NCI-H2029 treated with DMSO at 0.1 percent for 48 hours (cell line): ENCODE measurements around the gene RAI2.

Experiments
- DNase-seq: peaks from one replicate; lab custom pipeline; 2025; lab: John Stamatoyannopoulos, UW

Gene RAI2

DNA sequence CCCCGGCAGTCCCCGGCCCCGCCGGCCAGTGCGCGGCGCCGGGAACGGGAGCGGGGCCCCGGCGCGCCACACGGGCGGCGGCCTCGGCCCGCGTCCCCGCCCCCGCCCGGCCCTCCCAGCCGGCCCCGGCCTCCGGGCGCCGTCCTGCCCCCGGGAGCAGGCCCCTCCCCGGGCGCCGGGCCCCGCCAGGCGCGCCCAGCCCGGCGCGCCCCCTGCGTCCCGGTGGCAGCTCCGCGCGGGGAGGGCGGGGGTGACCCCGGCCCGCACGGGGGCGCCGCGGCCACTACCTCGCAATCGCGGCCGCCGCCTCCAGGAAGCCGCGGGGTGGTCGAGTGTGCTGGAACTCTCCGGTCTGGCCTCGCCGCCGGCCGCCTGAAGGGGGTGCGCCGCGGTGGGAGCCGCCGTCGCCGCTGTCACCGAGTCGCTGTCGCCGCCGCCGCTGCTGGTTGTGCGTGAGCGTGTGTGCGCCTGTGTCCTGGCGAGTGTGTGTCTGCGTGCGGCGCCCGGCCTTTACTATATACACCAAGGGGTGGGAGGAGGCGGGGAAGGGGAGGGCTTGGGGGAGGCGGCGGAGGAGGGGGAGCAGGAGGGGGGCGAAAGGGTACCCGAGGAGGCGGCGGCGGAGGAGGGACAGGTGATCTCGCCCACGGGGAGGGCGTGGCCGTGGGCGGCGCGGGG lies at the start of gene RAI2:
TSS of gene RAI2 (minus strand) at position 488 of the 678 bp plus-strand sequence. CDS start 59,288 bp downstream, outside the sequence.
- no peak for DNase-seq

DNA sequence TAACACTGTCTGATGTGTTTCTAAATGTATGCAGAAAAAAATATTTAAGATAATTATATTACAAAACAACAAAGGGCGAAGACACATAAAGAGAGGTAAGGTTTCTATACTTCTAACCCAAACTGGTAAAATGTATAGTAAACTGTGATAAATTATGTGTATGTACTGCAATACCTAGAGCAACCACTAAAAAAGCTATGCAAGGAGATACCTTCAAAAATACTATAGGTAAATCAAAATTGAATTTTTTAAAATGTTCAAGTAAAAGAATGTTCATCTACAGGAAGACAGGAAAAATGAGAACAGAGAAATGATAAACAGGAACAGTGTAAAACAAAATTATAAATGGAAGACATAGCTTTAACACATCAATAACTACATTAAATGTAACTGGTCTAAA lies 27.3 kb upstream of the RAI2 start:
- DNase-seq = no peak

DNA sequence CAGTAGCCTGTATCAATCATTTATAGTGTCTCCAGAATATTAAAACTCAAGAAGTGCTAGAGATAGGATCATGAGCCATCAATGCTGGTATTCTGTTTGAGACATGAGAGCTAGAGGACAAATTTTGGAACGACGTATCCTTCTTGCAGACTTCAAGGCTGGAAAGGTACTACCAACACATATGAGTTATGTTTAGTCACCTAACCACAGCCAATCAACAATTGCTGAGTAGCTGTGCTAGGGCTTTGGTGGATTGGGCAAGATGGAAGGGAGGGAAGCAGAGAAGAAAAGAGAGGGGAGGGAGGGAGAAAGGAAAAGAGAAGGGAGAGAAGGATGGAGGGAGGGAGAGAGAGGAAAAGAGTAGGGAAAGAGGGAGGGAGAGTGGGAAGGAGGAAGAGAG lies 21.6 kb upstream of the RAI2 start:
- no peak for DNase-seq

DNA sequence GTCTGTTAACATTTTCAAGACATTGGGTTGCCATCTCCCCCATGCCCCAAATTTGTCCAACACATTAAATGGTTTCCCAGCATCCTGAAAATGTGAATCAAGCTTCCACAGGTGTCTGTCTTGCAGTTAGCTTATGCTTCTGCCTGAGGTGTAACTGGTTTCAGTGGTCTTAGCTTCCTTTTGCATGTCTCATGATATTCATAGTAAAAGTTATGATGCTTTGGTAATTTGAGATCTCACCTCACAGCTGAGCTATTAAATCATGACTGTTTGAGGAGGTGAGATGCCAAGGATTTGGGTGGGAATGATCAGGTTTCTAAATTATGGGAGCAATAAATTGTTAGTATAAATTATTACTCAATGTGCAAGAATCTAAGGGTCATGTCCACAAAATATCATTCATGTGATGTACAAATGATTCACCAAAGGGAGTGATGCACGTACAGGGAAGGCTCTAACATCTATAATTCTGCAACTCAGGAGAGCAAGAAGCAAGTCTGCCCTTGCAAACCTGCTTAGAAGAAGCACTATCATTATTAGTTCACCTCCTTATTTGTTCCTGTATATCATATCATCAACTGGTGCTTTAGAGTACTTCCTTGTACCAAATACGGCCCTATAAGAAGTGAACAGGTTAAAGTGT lies 17.1 kb upstream of the RAI2 start:
- no peak for DNase-seq

DNA sequence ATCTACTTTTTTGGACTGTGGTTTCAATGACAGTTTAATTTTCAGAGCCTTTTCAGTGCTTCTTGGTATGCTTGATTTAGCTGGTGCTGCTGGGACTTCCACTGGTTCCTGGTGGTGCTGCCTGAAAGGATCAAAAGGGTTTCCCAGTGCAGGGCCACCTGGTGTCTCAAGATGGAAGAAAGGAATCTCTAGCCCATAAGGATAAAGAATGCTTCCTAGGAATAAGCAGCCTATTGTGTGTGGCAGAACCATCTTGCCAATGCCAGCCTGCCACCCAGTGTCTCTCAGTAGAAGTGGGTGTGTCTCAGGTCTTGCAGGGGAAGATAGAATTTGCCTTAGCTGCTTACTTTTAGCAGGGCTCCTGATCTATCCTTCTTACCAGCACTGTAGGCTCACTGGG lies 15.0 kb upstream of the RAI2 start:
- no peak for DNase-seq

DNA sequence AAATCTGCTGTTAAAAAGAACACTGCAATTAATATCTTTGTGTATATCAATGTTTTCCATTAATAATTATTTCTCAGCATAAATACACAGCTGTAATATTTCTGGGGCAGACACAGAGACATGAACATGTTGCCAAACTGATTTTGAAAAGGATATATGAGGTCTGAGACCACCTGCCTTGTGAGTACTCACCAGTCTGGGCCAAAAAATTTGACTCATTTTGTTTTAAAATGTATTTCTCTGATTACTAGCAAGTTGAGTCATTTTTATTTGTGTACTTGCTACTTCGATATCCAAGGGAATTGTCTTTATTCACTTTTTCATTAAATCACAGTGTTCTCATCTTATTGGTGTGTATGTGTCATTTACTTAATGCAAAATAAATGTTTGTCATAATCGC lies 8.5 kb upstream of the RAI2 start:
- DNase-seq = no peak

DNA sequence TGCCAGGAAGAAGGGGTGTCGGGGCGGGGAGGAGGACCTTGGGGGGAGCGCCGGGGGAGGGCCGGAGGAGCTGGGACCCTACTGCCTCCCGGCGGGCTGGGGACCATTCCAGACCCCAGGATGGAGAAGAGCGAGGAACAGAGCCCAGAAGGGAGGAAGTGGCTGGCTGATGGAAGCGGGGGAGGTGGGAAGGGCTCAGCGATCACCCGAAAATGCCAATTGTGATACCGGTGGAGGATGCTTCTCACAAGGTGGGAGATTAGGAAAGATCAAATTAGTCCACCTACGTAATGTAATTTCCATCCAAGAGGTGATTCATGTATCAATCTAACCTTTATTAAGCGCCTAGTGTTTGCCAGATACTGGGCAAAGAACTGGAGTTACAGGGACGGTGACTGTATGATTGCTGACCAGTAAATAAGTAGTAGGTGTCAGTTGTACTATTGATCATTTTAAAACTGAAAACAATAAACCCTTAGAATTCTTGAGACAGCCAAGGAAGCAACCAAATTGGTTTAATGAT lies 452 bp upstream of the RAI2 start:
- DNase-seq = no peak

DNA sequence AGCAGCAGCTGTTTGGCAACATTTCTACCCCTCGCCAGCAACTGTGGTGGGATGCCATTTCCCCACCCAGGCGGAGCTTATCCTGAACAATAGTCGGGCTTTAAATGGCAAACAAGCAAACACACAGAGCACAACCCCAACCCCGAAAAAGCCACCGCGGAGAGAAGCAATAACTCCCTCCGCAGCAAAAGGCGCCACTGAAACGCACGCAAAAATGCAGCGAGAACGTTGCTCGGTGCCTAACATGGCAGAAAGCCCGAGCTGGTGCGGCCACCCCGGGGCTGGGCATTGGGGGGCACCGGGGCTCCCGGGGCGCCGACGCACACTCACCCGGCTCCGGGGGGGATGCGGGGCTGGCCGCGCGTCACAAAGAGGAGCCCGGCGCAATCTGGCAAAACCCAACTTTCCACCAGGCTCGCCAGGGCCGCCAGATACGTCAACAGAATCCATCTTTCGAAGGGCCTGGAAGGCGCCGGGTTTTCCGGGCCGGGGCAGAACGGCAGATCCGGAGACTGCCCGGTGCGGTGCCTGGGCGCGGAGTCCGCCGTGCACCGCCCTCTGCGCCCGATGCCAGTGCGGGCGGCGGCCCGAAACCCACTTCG lies 818 bp downstream of the RAI2 start:
- DNase-seq = no peak

DNA sequence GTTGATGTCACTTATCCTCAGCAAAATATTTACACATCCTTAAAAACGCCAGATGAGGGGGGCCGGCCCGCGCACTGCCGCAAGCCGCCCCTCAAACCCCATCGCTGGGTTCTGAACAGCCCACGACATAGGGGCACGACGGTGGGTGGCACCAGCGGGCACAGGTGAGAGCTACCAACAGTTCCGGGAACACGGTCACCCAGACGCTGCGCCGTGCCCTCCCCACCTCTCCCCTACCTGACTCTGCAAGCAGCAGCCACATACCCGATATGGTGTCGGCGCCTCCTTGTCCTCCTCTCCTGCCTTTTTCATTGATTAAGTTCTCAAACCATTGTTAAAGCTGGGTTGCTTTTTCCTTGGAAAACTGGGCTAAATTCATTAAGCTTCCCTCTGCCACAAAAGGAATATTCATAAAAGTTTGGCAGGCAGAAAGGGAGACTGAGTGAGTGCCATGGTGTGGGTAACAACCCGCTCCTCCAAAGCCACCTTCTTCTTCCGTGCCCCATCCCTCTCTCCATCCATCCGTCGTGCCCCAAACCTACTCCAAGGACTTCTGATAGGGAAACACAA lies 1.4 kb downstream of the RAI2 start:
- peak; percentile 9 for DNase-seq

DNA sequence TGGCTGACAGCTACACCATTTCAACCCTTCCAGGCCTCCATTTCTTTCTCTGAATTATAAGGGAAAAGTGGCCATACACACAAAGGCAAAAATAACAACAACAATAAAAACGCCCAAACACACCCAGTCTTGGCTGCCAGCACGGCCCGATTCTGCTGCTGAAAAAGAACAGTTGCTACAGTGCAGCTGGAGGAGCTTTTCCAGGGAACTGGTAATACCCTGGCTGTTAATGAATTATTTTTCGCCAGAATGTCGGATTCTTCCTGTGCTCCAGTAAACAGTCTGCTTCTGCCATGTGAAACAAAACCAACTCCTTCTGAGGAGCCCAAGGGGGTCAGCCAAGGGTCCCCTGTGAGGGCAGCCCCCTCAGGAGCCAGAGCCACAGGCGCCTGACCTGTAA lies 6.6 kb downstream of the RAI2 start:
- DNase-seq = no peak

DNA sequence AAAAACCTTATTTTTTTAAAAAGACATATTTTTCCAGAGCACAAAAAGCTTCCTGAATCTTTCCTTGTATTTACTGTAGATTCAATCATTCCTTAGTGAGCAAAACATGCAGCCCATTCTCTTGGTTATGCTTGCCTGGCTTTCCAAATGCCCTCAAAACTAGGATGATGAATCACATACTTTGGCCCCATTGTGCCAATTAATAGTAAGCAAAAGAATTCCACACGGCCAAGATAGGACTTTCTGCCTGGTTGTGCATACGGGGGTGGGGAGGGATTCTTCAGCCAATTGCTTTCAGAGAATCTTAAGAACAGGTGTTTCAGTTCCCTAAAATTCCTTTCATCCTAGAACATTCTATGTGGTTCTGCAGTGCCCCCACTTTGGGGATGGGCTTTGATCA lies 7.0 kb downstream of the RAI2 start:
- DNase-seq = no peak

DNA sequence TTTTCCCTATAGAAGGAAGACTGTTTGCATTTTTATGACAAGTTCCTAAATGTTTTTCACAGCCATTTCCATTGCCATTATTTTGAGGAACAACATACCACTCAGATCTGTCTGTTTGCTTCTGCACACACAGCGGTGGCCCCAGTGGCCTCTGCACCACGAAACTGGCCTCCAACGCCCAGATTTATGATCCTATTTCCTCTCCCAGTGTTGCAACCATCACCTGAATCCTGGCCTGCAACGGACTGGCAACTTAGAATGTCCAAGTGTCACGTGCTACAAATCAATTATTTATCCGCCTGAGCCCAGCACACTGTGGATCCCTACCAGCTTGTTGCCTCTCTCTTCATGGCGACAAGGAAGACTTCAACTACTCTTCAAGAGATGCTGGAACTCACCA lies 9.2 kb downstream of the RAI2 start:
- DNase-seq = no peak

DNA sequence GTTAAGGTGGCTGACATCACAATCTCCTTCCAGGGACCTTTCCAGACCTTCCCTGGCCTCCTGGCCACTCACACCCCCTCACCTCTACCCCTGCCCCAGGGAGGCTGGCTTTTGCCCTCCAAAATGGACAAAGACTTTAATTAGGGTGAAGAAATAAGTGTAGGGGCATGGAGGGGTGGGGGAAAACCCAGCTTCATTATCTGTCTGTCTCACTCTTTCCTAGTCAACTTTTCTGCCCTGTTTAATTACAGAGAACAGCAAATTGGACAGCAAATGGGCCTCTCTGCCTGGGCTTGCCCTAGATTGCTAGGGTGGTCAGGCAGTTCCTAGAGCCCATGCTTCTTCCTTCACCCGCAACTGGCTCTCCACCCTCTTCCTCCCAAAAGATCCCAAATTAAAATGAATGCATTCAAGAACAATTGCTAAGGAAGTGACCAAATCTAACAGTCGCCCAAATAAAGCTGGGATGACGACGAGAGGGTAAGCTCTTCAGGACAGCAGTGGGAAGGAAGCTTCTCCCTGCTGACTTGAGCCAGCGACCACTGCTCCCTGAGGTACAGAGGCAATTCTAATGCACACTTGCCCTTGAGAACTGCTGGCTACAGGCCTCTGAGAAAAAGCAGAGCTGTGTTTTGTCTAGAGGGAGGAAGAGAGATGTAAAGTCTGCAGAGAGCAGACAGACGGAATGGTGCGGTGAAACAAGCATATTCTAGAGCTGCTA lies 12.4 kb downstream of the RAI2 start:
- DNase-seq = no peak

DNA sequence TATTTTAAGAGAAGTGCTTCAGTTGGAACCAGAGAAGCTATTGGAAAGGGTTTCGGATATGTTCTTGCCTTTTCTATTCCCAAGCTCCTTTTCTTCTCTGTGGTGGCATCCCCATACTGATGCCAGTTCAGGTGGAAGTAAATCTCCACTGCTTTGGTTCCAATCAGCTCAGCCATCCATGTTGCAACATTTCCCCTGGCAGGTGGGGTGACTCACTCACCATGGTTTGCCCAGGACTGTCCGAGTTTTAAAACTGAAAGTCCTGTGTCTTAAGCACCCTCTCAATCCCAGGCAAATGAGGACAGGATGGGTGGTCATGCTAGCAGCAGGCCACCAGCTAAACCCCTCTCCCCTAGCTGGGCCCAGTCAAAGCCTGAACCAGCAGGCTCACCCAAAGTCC lies 15.1 kb downstream of the RAI2 start:
- no peak for DNase-seq

DNA sequence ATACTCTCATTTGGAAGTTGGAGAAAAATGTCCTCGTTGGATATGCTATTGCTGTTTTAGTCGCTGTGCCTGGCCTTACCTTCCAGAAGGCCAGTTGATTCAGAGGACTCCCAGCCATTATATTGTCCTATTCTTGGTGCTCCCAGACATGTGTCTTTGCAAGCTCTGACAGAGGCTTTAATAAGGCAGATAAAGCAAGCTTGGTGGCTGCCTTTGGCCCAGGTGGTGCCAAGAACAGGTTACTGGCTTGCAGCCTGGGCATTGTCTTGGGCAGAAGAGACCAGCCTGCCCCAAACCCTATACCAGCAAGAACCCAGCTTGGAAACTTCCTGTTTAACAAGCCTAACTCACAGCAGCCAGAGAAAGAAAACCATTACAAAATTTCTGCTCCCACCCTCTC lies 16.9 kb downstream of the RAI2 start:
- DNase-seq = no peak

DNA sequence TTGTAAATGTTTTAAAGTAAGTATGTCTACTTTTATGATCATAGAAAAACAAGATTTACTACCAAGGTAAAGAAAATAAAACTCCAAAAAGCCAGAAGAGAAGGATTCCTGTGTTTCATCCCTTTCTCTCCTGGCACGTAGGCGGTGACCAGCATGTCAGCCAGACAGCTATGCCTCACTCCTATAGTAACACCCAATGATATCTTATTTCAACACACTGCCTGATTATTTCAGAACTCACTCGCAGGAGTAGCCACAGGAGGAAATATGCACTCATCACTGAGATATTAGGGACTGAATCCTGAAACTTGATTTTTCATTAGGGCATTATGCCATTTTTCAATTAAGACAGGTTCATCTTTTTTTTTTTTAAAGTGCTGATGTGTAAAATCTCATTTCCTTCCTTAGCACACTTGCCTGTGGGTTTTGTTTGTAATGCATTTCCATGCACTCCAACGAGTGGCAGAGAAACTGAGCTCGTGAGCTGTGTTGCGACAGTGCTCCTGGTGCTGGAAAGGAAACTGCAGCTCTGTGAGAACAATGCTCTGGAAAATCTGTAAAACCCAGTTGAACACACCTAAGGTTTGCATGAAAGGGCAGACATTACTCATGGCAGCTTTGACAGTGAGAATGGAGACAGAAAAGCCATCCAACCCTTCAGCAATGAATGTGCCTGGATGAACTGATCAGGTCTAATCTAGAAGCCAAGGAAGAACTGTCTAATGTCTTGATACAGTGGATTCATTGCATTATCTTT lies 18.2 kb downstream of the RAI2 start:
- no peak for DNase-seq

DNA sequence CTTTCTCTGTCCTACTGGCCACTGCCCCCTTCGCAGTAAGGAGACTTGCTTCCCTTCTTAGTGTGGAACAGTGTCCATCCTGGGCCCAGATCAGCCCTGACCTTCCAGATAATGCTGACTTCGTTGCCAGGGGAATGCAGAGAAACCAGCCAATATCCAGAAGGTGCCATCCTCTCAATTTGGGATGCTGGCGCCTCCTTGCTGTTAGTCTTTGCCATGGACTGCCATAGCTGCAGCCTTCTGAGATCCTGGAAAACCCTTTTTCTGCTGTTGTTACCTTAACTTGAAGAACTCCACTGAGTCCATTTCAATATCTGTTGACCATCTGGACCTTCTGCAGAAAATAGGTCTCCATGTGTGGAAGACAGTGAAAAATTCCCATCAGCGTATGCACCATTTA lies 21.8 kb downstream of the RAI2 start:
- DNase-seq = no peak

DNA sequence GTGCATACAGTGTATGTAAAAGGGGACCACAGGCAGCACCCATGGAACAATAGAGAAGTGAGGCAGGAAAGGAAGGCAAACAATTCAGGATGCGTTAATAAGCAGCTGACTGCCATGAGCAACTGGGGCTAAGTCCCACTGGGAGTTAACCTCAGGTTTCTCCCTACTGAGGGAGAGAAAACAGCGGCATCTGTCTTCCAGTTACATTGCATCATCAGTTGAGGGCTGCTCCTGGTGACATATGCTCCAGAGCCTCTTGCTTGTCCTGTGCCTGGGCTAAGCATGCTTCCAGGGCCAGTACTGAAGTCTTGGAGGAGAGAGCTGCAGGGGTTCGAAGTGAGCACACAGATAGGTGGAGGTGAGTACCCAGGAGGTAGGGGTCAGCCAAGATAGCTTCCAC lies 24.3 kb downstream of the RAI2 start:
- no peak for DNase-seq

DNA sequence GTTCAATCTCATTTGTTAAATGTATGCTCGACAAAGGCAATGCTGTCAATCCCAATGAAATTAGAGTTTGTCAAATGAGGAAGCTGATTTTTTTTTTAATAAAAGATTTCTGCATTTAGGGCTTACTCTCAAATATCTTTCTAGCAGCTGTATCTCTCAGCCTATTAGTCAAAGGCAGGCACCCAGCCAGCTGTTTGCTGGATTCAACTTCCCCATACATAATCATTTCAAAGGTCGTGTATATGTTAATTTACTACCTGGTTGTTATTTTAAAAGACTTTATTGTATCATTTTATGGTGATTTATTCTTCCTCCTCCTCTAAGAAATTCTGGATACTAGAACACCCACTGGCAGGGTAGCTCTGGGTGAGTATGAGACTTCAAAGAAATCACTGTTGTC lies 27.1 kb downstream of the RAI2 start:
- no peak for DNase-seq

DNA sequence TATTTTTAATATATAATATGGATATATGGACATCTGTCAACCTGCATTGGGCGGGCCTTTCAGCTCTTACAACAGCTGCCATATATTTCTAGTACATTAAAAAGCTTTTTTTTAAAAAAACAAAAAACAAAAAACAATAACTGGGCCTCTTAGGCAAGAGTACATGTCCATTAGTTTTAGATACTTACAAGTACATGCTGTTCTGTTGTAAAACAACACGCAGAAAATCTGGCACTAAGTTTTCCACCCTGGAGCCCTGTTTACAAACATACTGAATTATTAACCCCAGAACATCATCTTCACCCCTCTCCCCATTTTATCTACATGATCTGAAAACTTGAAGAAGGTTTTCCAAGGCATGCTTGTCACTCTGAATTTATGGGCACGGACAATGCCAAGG lies 29.8 kb downstream of the RAI2 start:
- DNase-seq = no peak

DNA sequence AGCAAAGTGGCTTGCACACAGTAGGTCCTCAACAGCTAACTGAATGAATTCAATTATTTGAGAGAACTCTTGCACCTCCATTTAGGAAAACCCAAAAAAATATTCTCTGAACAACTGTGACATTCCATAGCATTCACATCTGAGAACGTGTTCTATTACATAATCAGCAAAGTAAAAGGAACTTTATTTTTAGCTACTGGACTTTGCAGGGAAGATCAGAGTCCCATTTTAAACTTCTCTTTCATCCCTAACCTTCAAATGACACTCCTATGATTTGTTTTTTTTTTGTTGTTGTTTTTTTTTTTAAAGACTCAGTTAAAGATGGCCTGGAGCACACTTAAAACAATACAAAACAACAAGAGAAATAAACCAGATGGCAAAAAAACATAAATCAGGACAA lies 30.9 kb downstream of the RAI2 start:
- no peak for DNase-seq

DNA sequence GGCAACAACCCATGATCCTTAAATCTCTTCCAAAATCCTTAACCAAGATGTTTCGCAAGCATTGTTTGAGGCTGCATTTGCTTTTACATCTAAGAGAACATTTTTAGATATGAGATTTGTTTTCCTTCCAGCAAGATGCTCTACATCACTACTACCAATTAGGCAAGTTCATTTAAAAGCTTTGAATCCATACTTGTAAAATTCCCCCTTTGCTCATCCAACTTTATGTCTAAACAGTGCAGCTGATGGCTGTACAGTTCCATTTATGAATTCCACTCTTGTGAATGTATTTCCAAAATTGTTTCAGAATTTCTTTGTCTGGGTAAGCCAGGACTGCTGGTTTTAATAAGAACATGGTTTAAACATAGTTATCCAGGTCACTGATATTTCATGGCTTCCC lies 31.5 kb downstream of the RAI2 start:
- no peak for DNase-seq
